Astrocyte (in vitro differentiated cells and primary cell): ENCODE measurements around the gene IRF9. TPM values are rescaled to one million over a fixed set of nuclear protein-coding genes. Genes with fewer than 3 reads are reported as not detected.
A peak's percentile ranks its signal among the peaks of the same experiment; 100 is the strongest.

ENCODE experiments used
- DNase-seq: peaks from one replicate; pipeline ENCODE4 v3.0.0-alpha.2; 2010; ENCODE audit warnings: low read depth
- FAIRE-seq: peaks from 2 replicates; lab custom pipeline; 2011; peaks lifted over from hg19 to GRCh38; lab: Jason Lieb, UNC
- H2AFZ ChIP-seq: 2 replicates; pipeline ENCODE4 v1.6.0; 2012; ENCODE audit warnings: low read depth, low read length, inconsistent platforms
- H3K27ac ChIP-seq: 2 replicates; pipeline ENCODE4 v1.5.1; 2011; ENCODE audit warnings: low read depth, low read length, inconsistent platforms
- H3K27me3 ChIP-seq: 2 replicates; pipeline ENCODE4 v1.6.0; 2011; ENCODE audit warnings: low read length, inconsistent platforms; ENCODE audit not compliant: insufficient read depth
- H3K36me3 ChIP-seq: 2 replicates; pipeline ENCODE4 v1.5.1; 2011; ENCODE audit warnings: low read length, inconsistent platforms; ENCODE audit not compliant: insufficient read depth
- H3K4me1 ChIP-seq: 2 replicates; pipeline ENCODE4 v1.5.1; 2011; ENCODE audit warnings: low read length, inconsistent platforms; ENCODE audit not compliant: insufficient read depth
- H3K4me2 ChIP-seq: 2 replicates; pipeline ENCODE4 v1.6.0; 2012; ENCODE audit warnings: low read length, inconsistent platforms
- H3K4me3 ChIP-seq: 2 replicates; pipeline ENCODE4 v1.5.1; 2011; ENCODE audit warnings: low read depth, mild to moderate bottlenecking, low read length, inconsistent platforms; ENCODE audit not compliant: insufficient read depth
- H3K79me2 ChIP-seq: 2 replicates; pipeline ENCODE4 v1.6.0; 2012; ENCODE audit warnings: mild to moderate bottlenecking, low read length, inconsistent platforms; ENCODE audit not compliant: insufficient read depth
- H3K9ac ChIP-seq: 2 replicates; pipeline ENCODE4 v1.6.0; 2012; ENCODE audit warnings: mild to moderate bottlenecking, low read length, inconsistent platforms
- H3K9me3 ChIP-seq: 2 replicates; pipeline ENCODE4 v1.5.1; 2012; ENCODE audit warnings: low read depth, mild to moderate bottlenecking, low read length, inconsistent platforms; ENCODE audit not compliant: insufficient read depth
- H4K20me1 ChIP-seq: 2 replicates; pipeline ENCODE4 v1.6.0; 2012; ENCODE audit warnings: low read length, inconsistent platforms; ENCODE audit not compliant: insufficient read depth
- H3K27ac Mint-ChIP-seq: one replicate; pipeline ENCODE4 v1.8.0; 2021; ENCODE audit warnings: mild to moderate bottlenecking, mixed read lengths; ENCODE audit not compliant: unreplicated experiment
- H3K27me3 Mint-ChIP-seq: one replicate; pipeline ENCODE4 v1.8.0; 2021; ENCODE audit warnings: low read depth, mixed read lengths; ENCODE audit not compliant: unreplicated experiment
- H3K36me3 Mint-ChIP-seq: one replicate; pipeline ENCODE4 v1.8.0; 2021; ENCODE audit warnings: low read depth, mixed read lengths; ENCODE audit not compliant: unreplicated experiment
- H3K4me1 Mint-ChIP-seq: one replicate; pipeline ENCODE4 v1.8.0; 2021; ENCODE audit warnings: low read depth, mixed read lengths; ENCODE audit not compliant: unreplicated experiment
- H3K4me3 Mint-ChIP-seq: one replicate; pipeline ENCODE4 v1.8.0; 2021; ENCODE audit warnings: mild to moderate bottlenecking, moderate library complexity, mixed read lengths; ENCODE audit not compliant: unreplicated experiment
- H3K9me3 Mint-ChIP-seq: one replicate; pipeline ENCODE4 v1.8.0; 2021; ENCODE audit warnings: mild to moderate bottlenecking, mixed read lengths; ENCODE audit not compliant: unreplicated experiment
- CTCF ChIP-seq: IDR thresholded peaks from 2 replicates; pipeline ENCODE4 v1.5.1; 2011; ENCODE audit warnings: low read depth, mild to moderate bottlenecking, inconsistent platforms, low read length, moderate library complexity; ENCODE audit not compliant: insufficient read depth
- EZH2 ChIP-seq: IDR thresholded peaks from 2 replicates; pipeline ENCODE4 v1.6.1; 2012; ENCODE audit warnings: mild to moderate bottlenecking, low read length, inconsistent platforms; ENCODE audit not compliant: insufficient read depth
- total RNA-seq: library from RNA; stranded (reverse); gene quantifications from 2 replicates; pipeline ENCODE4 v1.2.1, GENCODE V29; 2021

Gene IRF9
- total RNA-seq, 1 donor from 2014 or later = 76.0 TPM

- Histone ChIP-seq H2AFZ (no peak overlapping the region), H4K20me1 (peaks cover 16% of the 10 kb centered on the region), H3K4me2 (no peak overlapping the region), H3K9ac (no peak overlapping the region), H3K9me3 (no peaks in the 10 kb centered on the region), H3K36me3 (peaks cover 11% of the 10 kb centered on the region), H3K27me3 (no peaks in the 10 kb centered on the region), H3K4me3 (no peak overlapping the region), H3K4me1 (peaks cover 19% of the 10 kb centered on the region), H3K27ac (no peak overlapping the region), H3K79me2 (peaks cover 36% of the 10 kb centered on the region)
- DNase-seq = no peak
- peaks cover 21% of the 10 kb centered on the region for H3K36me3 Mint-ChIP-seq
- H3K4me1 Mint-ChIP-seq = peaks cover 28% of the 10 kb centered on the region
- FAIRE-seq = no peak
- no peak for TF ChIP-seq CTCF
- TF ChIP-seq EZH2 = no peak
- H3K4me3 Mint-ChIP-seq = peak overlapping the region; percentile 96
- no peaks in the 10 kb centered on the region for H3K27me3 Mint-ChIP-seq
- no peak overlapping the region for H3K27ac Mint-ChIP-seq
- H3K9me3 Mint-ChIP-seq = no peaks in the 10 kb centered on the region
These were observed 22.4 kb upstream of the IRF9 start for GRCh38 chr14:24138396-24139271.

GRCh38 chr14:24139272-24139934 is 21.7 kb upstream of the IRF9 start:
- Histone ChIP-seq H3K4me3 (no peak overlapping the region), H3K9me3 (no peaks in the 10 kb centered on the region), H2AFZ (no peak overlapping the region), H3K9ac (no peak overlapping the region), H3K4me1 (peaks cover 23% of the 10 kb centered on the region), H3K27me3 (no peaks in the 10 kb centered on the region), H3K4me2 (peak overlapping the region; percentile 97), H3K79me2 (peaks cover 40% of the 10 kb centered on the region), H3K36me3 (peaks cover 11% of the 10 kb centered on the region), H3K27ac (no peak overlapping the region), H4K20me1 (peaks cover 16% of the 10 kb centered on the region)
- Mint-ChIP-seq H3K27me3 (no peaks in the 10 kb centered on the region), H3K27ac (no peak overlapping the region), H3K36me3 (peaks cover 21% of the 10 kb centered on the region), H3K9me3 (no peaks in the 10 kb centered on the region), H3K4me1 (peaks cover 32% of the 10 kb centered on the region), H3K4me3 (peak overlapping the region; percentile 96)
- TF ChIP-seq CTCF = no peak
- no peak for TF ChIP-seq EZH2
- no peak for DNase-seq
- FAIRE-seq = no peak
